ENCODE results near the gene AKAP3. TPM values are rescaled to one million over a fixed set of nuclear protein-coding genes. Genes with fewer than 3 reads are reported as not detected.

The AKAP3 gene
- total RNA-seq (2022; extraction: Qiagen RNA extraction; ENCODE audit: low read depth): 0.08 to 0.14 TPM (median 0.12 TPM) in 4 of 5 replicates, not detected in the other

GRCh38 chr12:4648501-4649357 lies at the start of gene AKAP3, which contains the start of gene NDUFA9:
Gene AKAP3 (minus strand): TSS chr12:4649051. CDS start chr12:4638196, 10,855 bp downstream.
Gene NDUFA9 (plus strand): TSS chr12:4649114. CDS start chr12:4649127, 13 bp downstream.

Other genes starting within 250 kb of the AKAP3 start
- gene FGF6, start 203.2 kb downstream of the AKAP3 start, total RNA-seq (2022; extraction: Qiagen RNA extraction; ENCODE audit: low read depth): not detected in 5 replicates
- 16.5 to 25.1 TPM (median 18.3 TPM) in 5 replicates for gene RAD51AP1, start 110.2 kb downstream of the AKAP3 start, total RNA-seq (2022; extraction: Qiagen RNA extraction; ENCODE audit: low read depth)
- gene DYRK4, start 86.8 kb downstream of the AKAP3 start, total RNA-seq (2022; extraction: Qiagen RNA extraction; ENCODE audit: low read depth): 41.3 to 51.3 TPM (median 46.9 TPM) in 5 replicates
- 103 to 127 TPM (median 117 TPM) in 5 replicates for gene NDUFA9, start 63 bp upstream of the AKAP3 start, total RNA-seq (2022; extraction: Qiagen RNA extraction; ENCODE audit: low read depth)
- gene GALNT8, start 71.3 kb upstream of the AKAP3 start, total RNA-seq (2022; extraction: Qiagen RNA extraction; ENCODE audit: low read depth): not detected in 5 replicates

Measured in A549 treated with CpdA at 1 μM for 4 hours (cell line).